GM10266 (cell line): ENCODE data around the gene LEAP2.

Experiments
- DNase-seq: peaks from one replicate; pipeline ENCODE4 v3.0.0; 2012; ENCODE audit errors: extremely low spot score
- TF ChIP-seq, protein P1 (sequence below): IDR thresholded peaks from 2 replicates; pipeline ENCODE4 v1.5.1; 2012; ENCODE audit warnings: mild to moderate bottlenecking, low read depth; ENCODE audit not compliant: control insufficient read depth, insufficient read depth; ENCODE audit errors: missing control alignments

The LEAP2 gene

DNA sequence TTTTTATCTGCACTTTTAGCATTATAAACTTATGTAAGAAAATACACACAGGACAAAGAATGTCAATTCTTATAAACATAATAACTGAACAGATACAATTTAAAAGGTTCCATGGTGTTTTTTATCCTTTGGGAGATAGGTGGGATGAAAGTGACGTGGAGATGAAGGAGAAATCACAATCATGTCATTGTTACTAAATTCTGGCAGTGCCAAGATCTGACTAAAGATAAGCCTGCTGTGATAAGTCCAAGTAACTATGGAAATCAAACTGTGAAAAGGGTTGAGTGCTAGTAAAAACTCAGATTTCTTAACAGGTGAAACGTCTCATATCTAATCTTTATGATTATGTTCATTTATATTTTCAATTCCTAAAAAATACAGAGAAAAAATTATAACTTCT, 11.1 kb downstream of the LEAP2 start:
- TF ChIP-seq, protein P1, sequence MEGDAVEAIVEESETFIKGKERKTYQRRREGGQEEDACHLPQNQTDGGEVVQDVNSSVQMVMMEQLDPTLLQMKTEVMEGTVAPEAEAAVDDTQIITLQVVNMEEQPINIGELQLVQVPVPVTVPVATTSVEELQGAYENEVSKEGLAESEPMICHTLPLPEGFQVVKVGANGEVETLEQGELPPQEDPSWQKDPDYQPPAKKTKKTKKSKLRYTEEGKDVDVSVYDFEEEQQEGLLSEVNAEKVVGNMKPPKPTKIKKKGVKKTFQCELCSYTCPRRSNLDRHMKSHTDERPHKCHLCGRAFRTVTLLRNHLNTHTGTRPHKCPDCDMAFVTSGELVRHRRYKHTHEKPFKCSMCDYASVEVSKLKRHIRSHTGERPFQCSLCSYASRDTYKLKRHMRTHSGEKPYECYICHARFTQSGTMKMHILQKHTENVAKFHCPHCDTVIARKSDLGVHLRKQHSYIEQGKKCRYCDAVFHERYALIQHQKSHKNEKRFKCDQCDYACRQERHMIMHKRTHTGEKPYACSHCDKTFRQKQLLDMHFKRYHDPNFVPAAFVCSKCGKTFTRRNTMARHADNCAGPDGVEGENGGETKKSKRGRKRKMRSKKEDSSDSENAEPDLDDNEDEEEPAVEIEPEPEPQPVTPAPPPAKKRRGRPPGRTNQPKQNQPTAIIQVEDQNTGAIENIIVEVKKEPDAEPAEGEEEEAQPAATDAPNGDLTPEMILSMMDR, result no peak
- DNase-seq, result no peak

DNA sequence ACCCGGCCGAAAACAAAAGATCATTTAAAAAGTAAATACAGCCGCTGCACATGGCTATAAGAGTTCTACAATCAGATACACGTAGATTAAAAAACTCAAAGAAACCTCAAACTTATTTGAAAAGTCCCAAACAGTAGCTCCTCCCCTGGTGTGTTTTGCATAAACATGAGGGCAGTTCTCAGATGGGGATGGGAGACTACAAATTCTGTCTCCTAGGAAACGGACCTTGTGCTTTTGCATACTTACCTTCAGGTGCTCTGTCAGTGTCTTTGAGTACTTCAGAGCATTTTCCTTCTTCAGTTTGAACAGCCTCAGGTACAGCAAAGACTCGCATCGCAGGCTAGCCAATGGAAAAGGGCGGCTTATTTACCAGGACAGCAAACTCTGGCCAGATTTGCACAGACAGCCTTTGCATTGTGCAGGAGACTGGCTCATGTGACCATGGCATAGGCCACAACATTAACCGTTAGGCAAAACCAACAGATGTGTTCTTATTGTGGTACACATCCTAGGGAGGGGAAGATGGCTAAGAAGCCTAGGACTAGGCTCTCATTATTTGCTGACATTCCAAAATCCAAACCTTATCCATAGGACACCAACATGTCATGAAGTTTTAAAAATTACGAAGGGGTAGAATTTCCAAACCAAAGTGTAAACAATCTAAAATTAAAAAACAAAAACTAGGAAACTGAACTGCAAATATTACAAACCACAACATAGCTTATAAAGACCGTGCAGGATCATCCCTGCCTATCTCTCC, 12.8 kb downstream of the LEAP2 start:
- TF ChIP-seq, protein P1, result no peak
- DNase-seq, result no peak

DNA sequence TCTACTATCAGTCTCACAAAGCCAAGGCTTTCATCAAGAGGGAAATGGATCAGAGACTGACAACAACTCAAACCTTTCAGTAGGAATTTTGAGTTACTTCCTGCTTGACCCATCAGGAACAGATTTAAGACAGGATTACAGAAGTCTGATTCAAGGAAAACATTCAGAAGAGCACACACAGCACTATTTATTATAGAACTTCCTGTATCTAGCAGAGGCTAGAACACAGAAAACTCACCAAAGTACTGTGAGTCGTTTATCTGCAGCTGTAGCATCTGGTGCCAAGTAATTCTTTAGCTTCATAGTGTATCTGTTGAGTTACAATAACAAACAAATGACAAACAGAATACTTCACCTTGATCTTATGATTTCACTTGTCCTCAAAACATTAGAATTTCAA, 13.8 kb downstream of the LEAP2 start:
- TF ChIP-seq, protein P1, result no peak
- DNase-seq, result no peak

DNA sequence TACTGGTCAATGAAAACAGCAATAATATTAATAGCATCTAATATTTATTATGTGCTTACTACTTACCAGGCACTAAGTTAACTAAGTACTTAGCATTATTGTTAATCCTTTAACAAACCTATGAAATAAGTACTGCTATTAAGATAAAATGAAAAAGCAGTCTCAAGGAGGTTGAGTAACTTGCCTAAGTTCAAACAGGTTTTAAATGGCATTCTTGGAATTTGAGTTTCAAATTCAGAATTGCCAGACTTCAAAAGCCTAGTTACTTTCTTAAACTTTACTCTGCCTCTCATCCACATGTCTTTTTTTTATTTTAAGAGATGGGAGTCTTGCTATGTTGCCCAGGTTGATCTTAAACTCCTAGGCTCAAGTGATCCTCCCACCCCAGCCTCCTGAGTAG, 16.0 kb downstream of the LEAP2 start:
- TF ChIP-seq, protein P1, result no peak
- no peak for DNase-seq

DNA sequence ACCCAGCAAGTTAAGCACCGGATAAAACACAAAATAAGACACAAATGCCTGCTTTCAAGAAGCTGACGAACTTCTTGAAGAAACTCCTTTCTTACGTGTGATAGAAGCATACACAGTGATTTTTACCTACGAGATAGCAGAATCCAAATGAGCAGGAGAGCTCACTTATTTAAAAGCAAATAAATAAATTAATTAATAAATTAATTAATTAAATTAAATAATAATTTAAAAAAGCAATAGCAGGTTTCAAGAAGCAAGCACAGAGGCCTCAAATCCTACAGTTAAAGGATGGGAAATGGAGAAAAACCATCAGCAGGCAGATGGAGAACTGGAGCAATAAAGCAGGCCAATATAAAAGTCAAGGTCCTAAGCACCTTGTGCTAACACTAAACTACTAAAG, 17.3 kb downstream of the LEAP2 start:
- no peak for DNase-seq

DNA sequence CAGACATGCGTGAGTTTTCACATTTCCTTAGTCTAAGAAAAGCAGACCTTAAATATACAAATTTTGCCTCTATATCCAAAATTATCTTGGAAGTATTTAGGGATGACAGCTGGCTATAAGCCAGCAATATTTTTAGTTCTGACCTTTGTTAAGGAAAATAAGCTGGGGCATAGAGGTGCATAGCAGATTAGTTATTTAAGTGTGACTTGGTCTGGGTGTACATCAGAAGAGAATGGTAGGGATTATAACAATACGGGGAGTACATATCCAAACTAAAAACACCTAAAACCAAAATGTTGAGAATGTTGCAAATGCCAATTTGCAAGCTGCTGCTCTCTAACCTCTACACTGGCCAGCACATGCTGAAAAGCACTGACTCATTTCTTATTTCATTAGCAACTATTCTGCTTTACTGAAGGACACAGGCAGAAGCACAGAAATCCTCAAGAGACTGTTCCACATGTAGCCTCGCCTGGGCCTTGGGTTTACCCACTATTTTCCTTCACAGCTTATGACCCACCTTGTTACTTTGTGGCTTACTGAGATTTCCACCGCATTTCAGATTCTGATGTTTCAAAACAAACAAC, 22.3 kb downstream of the LEAP2 start:
- TF ChIP-seq, protein P1, result no peak
- no peak for DNase-seq

More for the DNA sequence above, 17.3 kb downstream of the LEAP2 start:
- TF ChIP-seq, protein P1, result no peak

DNA sequence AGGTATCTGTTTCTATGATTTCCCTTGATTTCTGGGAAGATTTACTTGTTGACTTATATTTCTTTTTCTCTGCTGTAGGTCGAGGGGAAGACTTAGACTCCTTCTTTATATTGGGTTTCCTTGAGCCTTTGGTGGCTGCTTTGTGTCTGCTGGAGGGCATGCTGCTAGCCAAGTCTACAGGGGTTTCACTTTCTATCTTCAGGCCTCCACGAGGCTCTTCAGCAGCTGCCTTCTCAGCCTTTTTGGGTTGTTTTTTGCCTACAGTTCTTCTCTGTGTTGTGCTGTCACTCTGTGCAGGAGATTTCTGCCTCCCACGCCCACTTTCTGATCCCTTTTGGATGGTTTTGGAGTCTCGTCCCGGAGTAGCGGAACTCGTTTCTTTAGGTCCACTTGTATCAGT, 23.2 kb downstream of the LEAP2 start:
- DNase-seq, result no peak
- TF ChIP-seq, protein P1, result no peak
